Hematopoietic multipotent progenitor cell treated with erythropoietin and hydrocortisone succinate and interleukin-3 and kit ligand, for 8 days (in vitro differentiated cells): Measurements from ENCODE around the gene FKBP1A.

Source experiments
- DNase-seq: peaks from one replicate; pipeline ENCODE4 v3.0.0-alpha.2; 2015

Gene FKBP1A

DNA sequence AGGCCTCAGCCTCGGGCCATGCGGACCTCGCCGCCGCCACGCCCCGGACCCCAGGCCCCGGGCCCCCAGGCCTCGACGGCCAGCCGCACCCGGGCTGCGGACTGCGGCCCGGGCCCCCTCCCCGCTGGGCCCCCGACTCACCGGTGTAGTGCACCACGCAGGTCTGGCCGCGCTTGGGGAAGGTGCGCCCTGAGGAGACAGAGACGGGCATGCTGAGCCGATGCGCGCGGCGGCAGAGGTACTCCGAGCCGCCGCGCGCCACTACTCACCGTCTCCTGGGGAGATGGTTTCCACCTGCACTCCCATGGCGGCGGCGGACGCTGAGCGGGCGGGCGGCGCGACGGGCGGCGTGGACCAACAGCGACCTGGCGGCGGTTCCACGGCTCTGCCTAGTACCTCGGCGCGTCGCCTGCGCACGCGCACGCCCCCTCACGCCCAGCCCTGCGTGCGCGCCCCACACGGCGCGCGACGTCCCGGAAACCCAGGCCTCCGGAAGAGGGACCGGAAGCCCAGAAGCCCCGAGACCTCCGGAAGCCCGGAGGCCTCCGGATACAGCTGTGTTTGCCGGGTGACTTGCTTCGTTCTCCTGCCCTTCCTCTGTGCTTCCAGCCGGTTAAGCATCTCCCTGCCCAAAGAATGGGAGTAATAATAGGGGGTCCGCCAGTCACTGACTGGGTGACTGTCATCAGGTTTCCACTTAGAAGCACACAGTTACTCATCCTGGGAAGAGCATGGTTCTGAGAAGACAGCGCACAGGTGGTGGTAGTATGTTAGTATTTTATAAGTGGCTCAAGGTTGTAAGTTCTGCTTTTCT, at the start of gene FKBP1A:
Gene FKBP1A (minus strand): TSS at position 362 of the 814 bp plus-strand sequence. CDS start 56 bp downstream, at position 306.
- DNase-seq: peak; percentile 93

DNA sequence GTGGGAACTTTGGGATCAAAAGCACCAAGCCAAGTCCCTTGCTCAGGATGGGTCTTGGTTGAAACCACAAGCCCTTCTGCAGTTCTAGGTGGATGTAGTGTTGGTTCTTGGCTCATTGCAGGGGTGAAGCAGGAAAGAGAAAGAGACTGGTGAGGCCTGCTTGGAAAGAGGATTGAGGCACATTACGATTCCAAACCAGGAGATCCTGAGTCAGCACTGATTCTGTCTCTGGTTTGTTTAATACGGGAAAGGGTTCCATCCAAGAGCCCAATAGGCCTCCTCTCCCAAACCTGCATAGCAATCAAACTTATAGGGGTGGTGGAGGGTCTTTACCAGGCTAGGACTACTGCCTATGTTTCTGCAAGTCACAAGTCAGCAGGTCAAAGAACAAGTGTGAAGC, 49.5 kb upstream of the FKBP1A start:
- no peak for DNase-seq

DNA sequence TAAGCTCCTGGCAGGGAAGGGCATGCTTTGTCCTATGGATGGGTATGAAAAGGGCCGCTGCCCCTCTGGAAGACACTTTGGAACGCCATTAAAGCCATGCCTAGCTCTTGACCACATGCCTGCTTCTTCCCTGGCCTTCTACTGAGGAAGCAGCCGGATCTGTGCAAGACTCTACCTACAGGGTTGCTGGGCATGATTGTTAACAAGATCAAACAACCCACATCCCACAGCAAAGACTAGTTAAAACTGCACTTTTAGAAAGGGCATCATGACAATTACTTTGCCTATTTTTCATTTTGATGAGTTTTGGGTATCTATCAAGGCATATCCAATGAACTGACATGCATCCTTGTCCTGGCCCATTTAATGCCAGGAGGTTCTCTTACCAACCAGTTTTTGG, 48.3 kb upstream of the FKBP1A start:
- no peak for DNase-seq

DNA sequence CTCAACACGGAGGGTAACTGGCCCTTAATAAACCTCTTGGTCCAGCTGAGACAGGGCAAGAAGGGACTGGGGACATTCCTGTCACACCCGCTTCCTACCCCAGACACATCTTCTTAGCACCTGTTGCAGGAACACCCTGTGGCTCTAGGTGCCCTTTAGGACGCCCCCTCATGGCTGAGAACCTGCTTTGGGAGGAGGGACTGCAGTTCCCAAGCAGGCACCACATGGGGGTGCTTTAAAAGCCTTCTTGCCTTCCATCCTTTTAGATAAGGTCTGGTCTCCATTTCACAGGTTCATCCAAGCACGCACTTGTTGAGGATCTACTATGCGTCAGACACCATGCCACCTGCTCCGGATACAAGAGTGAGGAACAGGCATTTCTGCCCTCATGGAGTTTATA, 47.2 kb upstream of the FKBP1A start:
- DNase-seq: peak; percentile 48

DNA sequence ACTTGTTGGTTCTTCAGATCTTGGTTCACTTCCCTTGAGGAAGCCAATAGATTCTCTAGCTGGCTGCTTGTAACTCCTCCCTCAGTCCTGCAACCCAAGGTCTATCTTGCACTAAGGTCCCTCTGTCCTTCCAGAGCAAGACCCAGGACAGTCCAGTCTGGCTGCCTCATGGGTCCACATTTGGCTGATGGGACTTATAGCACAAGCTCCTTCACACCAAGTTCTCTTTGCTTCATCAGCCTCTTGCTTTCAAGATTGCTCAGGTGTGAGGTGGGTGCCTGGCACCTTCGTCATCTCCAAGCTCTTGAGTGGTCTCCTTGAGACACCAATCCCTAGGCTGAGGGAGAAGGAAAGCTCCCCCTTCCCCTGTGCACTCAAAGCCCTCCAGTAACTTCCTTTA, 45.5 kb upstream of the FKBP1A start:
- DNase-seq: no peak

GRCh38 chr20:1437235-1437904, 44.5 kb upstream of the FKBP1A start:
- peak; percentile 85 for DNase-seq

DNA sequence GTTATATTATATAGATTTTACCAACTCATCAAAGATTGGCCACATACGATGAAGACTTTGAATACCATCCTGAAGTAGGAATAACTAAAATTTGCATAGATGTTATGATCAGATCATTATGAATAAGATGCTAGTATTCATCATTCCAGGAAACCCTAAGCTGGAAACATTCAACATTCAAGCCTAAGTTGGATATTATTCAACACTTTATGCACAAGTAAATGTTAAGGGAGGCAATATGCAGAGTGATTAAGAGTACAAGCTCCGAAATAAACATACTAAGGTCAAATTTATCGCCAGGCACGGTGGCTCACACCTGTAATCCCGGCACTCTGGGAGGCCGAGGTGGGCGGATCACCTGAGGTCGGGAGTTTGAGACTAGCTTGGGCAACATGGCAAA, 43.4 kb upstream of the FKBP1A start:
- DNase-seq: no peak

GRCh38 chr20:1435337-1435699, 42.5 kb upstream of the FKBP1A start:
- no peak for DNase-seq

DNA sequence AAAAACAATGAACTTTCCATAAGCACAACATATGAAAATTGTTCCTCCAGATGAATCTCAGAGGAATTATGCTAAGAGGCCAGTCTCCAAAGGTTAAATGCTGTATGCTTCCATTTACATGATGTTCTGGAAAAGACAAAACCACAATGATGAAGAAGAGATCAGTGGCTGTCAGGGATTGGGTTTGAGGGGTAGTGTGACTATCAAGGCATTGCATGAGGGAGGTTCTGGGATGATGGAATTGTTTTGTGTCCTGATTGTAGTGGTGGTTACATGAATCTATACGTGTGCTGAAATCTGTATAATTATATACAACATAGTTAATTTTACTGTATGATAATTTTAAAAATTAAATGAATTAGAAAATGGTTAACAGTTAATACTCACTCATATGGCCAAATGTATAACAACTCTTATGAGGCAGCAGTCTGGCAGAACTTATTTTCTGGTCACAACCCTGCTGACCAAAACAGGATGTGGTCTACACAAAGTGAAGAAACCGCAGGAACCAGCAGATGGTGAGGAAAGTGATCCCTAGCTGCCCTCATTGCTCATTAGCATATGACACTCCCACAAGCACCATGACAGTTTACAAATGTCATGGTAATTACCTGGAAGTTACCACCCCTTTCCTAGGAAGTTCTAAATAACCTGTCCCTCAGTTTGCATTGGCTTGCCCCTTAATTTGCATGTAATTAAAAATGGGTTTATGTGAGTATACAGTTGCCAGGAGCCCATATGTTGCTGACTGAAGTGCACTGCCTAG, 41.9 kb upstream of the FKBP1A start:
- peak; percentile 94 for DNase-seq

DNA sequence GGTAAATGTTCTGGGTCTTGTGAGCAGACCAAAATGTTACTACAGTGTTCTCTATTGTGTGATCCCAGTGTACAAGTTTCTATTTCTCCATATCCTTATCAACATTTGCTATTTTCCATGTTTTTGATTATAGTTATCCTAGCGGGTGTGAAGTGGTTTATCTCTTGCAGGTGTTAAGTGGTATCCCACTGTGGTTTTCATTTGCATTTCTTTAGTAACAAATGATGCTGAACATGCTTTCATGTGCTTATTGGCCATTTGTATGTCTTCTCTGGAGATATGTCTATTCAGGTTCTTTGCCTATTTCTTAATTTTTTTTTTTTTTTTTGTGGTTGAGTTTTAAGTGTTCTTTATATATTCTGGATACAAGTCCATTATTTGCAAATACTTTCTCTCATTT, 38.3 kb upstream of the FKBP1A start:
- no peak for DNase-seq

DNA sequence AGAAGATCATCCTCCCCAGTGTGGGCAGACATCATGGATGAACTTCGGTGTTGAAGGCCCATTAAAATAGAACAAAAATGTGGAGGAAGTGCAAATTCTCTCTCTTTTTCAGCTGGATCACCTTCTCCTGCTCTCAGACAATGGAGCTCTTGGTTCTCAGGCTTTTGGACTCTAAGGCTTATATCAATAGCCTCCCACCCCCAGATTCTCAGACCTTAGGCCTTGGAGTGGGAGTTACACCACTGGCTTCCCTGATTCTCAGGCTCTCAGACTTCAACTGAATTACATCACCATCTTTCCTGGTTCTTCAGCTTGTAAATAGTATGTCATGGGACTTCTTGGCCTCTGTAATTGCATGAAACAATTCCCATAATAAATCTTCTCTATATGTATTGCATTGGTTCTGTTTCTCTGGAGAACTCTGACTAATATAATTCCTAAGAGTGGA, 37.2 kb upstream of the FKBP1A start:
- DNase-seq: no peak

GRCh38 chr20:1429143-1429728, 36.4 kb upstream of the FKBP1A start:
- DNase-seq: no peak

- DNase-seq: peak; percentile 15
Measured at GRCh38 chr20:1427457-1428054, 34.7 kb upstream of the FKBP1A start.

DNA sequence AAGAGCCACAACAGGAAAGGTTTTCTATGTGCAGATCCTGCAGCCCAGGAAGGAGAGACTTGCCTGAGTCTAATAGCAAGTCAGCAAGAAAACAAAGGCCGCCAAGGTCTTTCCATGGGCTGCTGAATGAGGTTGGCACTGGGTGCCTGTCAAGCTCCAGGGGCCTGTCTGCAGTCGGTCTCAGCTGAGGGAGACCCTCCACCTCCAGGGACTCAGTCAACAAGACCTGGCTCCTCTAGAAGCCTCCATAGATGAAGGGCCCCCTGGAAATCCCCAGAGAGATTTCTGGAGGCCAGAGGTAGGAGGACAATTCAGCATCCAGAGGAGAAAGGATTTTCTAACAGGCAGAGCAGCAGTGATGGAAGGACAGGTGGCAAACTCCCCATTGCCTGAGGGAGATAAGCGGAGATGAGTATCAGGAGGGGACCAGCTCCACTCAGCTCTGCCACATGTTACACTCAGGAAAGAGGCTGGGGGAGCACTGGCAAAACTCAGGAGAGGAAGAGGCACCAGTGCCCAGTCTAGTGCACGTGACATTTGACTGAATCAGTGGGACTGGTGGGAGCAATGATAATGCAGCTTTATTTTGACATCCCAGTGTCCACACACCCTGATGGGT, 33.5 kb upstream of the FKBP1A start:
- no peak for DNase-seq

DNA sequence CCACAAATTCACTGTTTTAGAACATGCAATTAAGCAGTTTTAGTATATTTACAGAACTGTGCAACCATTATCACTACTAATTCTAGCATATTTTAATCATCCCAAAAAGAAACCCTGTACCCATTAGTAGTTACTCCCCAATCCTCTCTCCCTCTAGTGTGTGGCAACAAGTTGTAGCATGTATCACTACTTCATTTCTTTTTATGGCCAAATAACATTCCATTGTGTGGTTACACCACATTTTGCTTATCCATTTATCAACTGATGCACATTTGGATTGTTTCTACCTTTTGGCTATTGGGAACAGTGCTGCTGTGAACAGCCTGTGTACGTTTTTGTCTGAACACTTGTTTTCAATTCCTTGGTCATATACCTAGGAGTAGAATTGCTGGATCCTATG, 31.5 kb upstream of the FKBP1A start:
- DNase-seq: no peak

DNA sequence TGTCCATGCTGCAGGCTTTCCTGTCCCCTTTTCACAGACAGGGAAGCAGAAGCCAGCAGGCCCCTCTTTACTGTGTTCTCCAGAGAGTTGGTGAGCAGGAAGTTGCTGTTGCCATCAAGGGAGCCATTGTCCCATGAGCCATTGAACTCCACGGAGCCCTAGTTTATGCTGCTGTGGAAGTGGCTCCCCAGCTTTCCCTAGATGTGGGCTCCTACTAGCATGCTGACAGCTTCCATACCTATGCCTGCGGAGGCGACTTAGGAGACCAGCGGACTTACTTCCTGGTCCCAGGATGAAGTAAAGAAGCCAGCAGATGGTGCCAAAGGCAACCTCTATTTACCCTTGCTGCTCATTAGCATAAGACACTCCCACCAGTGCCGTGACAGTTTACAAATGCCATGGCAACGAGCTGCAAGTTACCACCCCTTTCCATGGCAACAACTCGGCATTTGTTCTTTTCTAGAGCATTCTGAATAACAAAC, 30.8 kb upstream of the FKBP1A start:
- peak; percentile 82 for DNase-seq

DNA sequence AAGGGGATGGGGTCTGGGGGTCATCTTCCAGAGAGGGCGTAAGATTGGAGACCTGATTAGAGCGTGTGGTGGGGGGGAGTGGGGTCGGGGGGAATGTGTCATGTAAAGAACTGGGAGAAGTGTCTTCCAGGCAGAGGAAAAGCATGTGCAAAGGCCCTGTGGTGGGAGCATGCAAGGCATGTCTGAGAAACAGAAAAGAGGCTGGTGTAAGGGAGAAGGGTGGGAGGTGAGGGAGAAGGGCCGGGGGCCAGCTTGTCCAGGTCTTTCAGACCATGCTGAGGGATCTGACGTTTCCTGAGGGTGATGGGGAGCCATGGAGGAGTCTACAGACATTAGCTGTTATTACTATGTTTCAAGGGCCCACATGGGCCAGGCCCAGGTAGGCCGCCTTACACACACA, 30.4 kb upstream of the FKBP1A start:
- no peak for DNase-seq

- DNase-seq: no peak
Measured at GRCh38 chr20:1422753-1423152, 29.9 kb upstream of the FKBP1A start.

DNA sequence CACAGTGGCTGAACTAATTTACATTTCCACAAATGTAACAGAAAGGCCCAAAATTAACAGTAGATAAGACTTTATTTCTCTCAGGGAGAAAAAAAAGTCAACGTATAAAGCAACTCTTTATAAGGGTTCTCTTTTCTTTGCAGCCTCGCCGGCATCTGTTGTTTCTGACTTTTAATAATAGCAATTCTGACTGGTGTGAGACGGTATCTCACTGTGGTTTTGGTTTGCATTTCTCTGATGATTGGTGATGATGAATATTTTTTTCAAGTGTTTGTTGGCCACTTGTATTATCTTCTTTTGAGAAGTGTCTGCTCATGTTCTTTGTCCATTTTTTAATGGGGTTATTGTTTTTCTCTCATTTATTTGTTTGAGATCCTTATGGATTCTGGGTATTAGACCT, 27.2 kb upstream of the FKBP1A start:
- DNase-seq: no peak

DNA sequence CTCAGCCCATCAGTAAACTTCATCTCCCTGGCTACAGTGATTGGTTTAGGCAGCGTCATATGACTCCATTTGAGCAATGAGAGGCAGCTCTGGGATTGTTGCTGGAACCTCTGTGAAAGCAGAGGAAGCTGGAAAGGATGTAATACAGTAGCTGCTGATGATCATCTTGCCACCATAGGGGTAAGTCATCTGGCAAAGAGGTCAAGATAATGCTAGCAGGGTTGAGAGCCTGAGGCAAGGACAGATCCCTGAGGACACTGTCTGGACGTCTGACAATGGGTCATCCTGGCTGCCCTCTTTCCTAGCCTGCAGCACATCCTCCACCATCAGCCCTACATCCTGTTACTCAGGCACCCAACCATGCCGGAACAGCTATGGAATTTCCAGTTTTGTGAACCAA, 25.5 kb upstream of the FKBP1A start:
- no peak for DNase-seq

- no peak for DNase-seq
Measured at GRCh38 chr20:1417790-1418189, 24.9 kb upstream of the FKBP1A start.

DNA sequence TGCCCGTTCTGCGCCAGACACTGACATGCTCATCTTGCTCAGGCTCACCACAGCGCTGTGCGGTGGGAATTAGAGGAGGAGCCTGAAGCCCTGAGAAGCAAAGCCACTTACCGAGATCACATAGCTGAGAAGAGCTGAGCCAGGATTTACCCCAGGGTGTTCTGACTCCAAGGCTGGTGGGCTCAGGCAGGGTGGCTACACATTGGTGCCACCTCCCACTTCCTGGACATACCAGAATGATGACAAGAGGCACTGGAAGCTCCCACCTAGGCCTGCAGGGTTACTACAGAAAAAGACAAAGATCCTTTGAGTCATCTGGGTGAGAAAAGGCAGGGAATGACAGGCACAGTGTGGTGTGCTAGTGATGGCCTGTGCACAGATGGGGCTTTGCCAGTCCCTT, 24.4 kb upstream of the FKBP1A start:
- no peak for DNase-seq
